ENCODE data around the gene CTBP1. TPM values are rescaled to one million over a fixed set of nuclear protein-coding genes. Genes with fewer than 3 reads are reported as not detected.

The CTBP1 gene
- total RNA-seq, 2 donors from 2014 or later, result 132 to 256 TPM

GRCh38 chr4:1210241-1210841, 38.6 kb downstream of the CTBP1 start:
- DNase-seq (ENCODE audit: low spot score), result no peak
- Histone ChIP-seq H3K4me3 (no peak overlapping the region), H3K27me3 (replicated peaks; ENCODE audit: insufficient read depth) (no peaks in the 10 kb centered on the region), H3K36me3 (peaks cover 21% of the 10 kb centered on the region), H3K9me3 (no peaks in the 10 kb centered on the region), H3K27ac (no peak overlapping the region), H3K4me1 (ENCODE audit: control insufficient read depth in 1 of 2, low read depth in 2 of 2) (peaks cover 32 to 53% of the 10 kb centered on the region in 2 donors)
- ATAC-seq (ENCODE audit: insufficient number of reproducible peaks, low FRiP score, low read depth), result no peak
- TF ChIP-seq CTCF (IDR thresholded peaks at IDR 0.05), result no peak

GRCh38 chr4:1209821-1210220, 39.1 kb downstream of the CTBP1 start:
- ATAC-seq (ENCODE audit: insufficient number of reproducible peaks, low FRiP score, low read depth), result no peak
- no peak for DNase-seq (ENCODE audit: low spot score)
- Histone ChIP-seq H3K4me3 (peak overlapping the region; percentile 28), H3K36me3 (peaks cover 15% of the 10 kb centered on the region), H3K4me1 (ENCODE audit: control insufficient read depth in 1 of 2, low read depth in 2 of 2) (peaks cover 32 to 53% of the 10 kb centered on the region in 2 donors), H3K9me3 (no peaks in the 10 kb centered on the region), H3K27me3 (replicated peaks; ENCODE audit: insufficient read depth) (no peaks in the 10 kb centered on the region), H3K27ac (peak overlapping the region; percentile 44 to 46)
- no peak for TF ChIP-seq CTCF (IDR thresholded peaks at IDR 0.05)

GRCh38 chr4:1208970-1209704, 39.8 kb downstream of the CTBP1 start:
- Histone ChIP-seq H3K4me3 (peak overlapping the region; percentile 28), H3K36me3 (peaks cover 10% of the 10 kb centered on the region), H3K9me3 (no peaks in the 10 kb centered on the region), H3K27ac (peak overlapping the region; percentile 44 to 46), H3K27me3 (replicated peaks; ENCODE audit: insufficient read depth) (no peaks in the 10 kb centered on the region), H3K4me1 (ENCODE audit: control insufficient read depth in 1 of 2, low read depth in 2 of 2) (peaks cover 32 to 53% of the 10 kb centered on the region in 2 donors)
- no peak for TF ChIP-seq CTCF (IDR thresholded peaks at IDR 0.05)
- no peak for DNase-seq (ENCODE audit: low spot score)
- ATAC-seq (ENCODE audit: insufficient number of reproducible peaks, low FRiP score, low read depth), result no peak

- no peak for TF ChIP-seq CTCF (IDR thresholded peaks at IDR 0.05)
- H3K27ac ChIP-seq, result no peak overlapping the region
- peaks cover 32 to 53% of the 10 kb centered on the region in 2 donors for H3K4me1 ChIP-seq (ENCODE audit: control insufficient read depth in 1 of 2, low read depth in 2 of 2)
- peaks cover 3% of the 10 kb centered on the region for H3K36me3 ChIP-seq
- DNase-seq (ENCODE audit: low spot score) (no peak), ATAC-seq (ENCODE audit: insufficient number of reproducible peaks, low FRiP score, low read depth) (no peak)
- no peaks in the 10 kb centered on the region for H3K27me3 ChIP-seq (replicated peaks; ENCODE audit: insufficient read depth)
- no peaks in the 10 kb centered on the region for H3K9me3 ChIP-seq
- no peak overlapping the region for H3K4me3 ChIP-seq
These were observed 40.5 kb downstream of the CTBP1 start for GRCh38 chr4:1208266-1208961.

- no peak overlapping the region for H3K27ac ChIP-seq
- no peak overlapping the region for H3K4me3 ChIP-seq
- H3K9me3 ChIP-seq, result no peaks in the 10 kb centered on the region
- ATAC-seq (ENCODE audit: insufficient number of reproducible peaks, low FRiP score, low read depth) (no peak), DNase-seq (ENCODE audit: low spot score) (no peak)
- peaks cover 32 to 53% of the 10 kb centered on the region in 2 donors for H3K4me1 ChIP-seq (ENCODE audit: control insufficient read depth in 1 of 2, low read depth in 2 of 2)
- H3K27me3 ChIP-seq (replicated peaks; ENCODE audit: insufficient read depth), result no peaks in the 10 kb centered on the region
- H3K36me3 ChIP-seq, result no peaks in the 10 kb centered on the region
- TF ChIP-seq CTCF (IDR thresholded peaks at IDR 0.05), result no peak
These were observed 41.2 kb downstream of the CTBP1 start for GRCh38 chr4:1207603-1208265.
